Activated CD4-positive, alpha-beta T cell treated with anti-CD3 and anti-CD28 coated beads, Interleukin-2, amount 10 ng/mL, durations not matched to agents 24 days and 14 days (primary cell): ENCODE data around the gene KLK11. TPM values are rescaled to one million over a fixed set of nuclear protein-coding genes. Genes with fewer than 3 reads are reported as not detected.

Experiments
- DNase-seq: peaks from one replicate; pipeline ENCODE4 v3.0.0; 2022
- H3K27ac Mint-ChIP-seq: one replicate; pipeline ENCODE4 v1.8.0; 2022; ENCODE audit warnings: mild to moderate bottlenecking, mixed read lengths
- H3K27me3 Mint-ChIP-seq: one replicate; pipeline ENCODE4 v1.8.0; 2022; ENCODE audit warnings: mixed read lengths
- H3K36me3 Mint-ChIP-seq: one replicate; pipeline ENCODE4 v1.8.0; 2022; ENCODE audit warnings: low read depth, mild to moderate bottlenecking, mixed read lengths
- H3K4me1 Mint-ChIP-seq: one replicate; pipeline ENCODE4 v1.8.0; 2021; ENCODE audit warnings: mixed read lengths
- H3K4me3 Mint-ChIP-seq: one replicate; pipeline ENCODE4 v1.8.0; 2022; ENCODE audit warnings: mild to moderate bottlenecking, moderate library complexity, mixed read lengths
- H3K9me3 Mint-ChIP-seq: one replicate; pipeline ENCODE4 v1.8.0; 2021; ENCODE audit warnings: mixed read lengths
- intact Hi-C: fragments of 100-400 bp; cut with micrococcal nuclease; formaldehyde crosslinking; loops from one replicate; pipeline ENCODE4 v1.15.1; 2023
- total RNA-seq: library from RNA; stranded (reverse); gene quantifications from 2 replicates; pipeline ENCODE4 v1.2.3, GENCODE V29; 2022

Gene KLK11
- total RNA-seq, 1 donor from 2014 or later: not detected

GRCh38 chr19:51044327-51044726, 17.9 kb upstream of the KLK11 start:
- Mint-ChIP-seq H3K4me3 (no peak overlapping the region), H3K27ac (no peak overlapping the region), H3K4me1 (no peaks in the 10 kb centered on the region), H3K36me3 (no peaks in the 10 kb centered on the region), H3K27me3 (peaks cover 12% of the 10 kb centered on the region), H3K9me3 (no peaks in the 10 kb centered on the region)
- no peak for DNase-seq
- intact Hi-C loops: no loop called here

DNA sequence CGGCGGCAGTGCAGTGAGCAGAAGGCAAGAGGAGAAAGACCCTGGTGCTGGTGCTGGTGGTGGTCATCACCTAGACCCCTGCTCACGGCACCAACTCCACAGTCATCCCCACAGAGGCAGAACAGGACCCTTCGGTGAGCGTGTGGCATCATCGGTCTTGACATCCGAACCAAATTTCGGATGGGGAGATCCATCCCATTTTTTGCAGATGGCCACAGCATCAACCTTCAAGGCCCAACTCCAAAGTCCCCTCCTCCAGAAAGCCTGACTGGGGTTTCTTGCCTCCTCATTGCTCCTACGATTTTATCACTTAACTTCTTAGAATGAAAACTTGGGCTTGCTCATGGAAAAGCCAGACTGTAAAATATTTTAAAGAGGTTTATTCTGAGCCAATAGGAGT, 17.1 kb upstream of the KLK11 start:
- intact Hi-C loops: no loop called here
- Mint-ChIP-seq H3K27me3 (peaks cover 12% of the 10 kb centered on the region), H3K4me1 (no peaks in the 10 kb centered on the region), H3K27ac (no peak overlapping the region), H3K36me3 (no peaks in the 10 kb centered on the region), H3K4me3 (no peak overlapping the region), H3K9me3 (no peaks in the 10 kb centered on the region)
- no peak for DNase-seq

- no peaks in the 10 kb centered on the region for H3K36me3 Mint-ChIP-seq
- no peak for DNase-seq
- H3K9me3 Mint-ChIP-seq: no peaks in the 10 kb centered on the region
- H3K4me1 Mint-ChIP-seq: no peaks in the 10 kb centered on the region
- no peak overlapping the region for H3K4me3 Mint-ChIP-seq
- intact Hi-C loops: no loop called here
- H3K27me3 Mint-ChIP-seq: no peaks in the 10 kb centered on the region
- H3K27ac Mint-ChIP-seq: no peak overlapping the region
These were observed 13.7 kb upstream of the KLK11 start for GRCh38 chr19:51040151-51040550.

DNA sequence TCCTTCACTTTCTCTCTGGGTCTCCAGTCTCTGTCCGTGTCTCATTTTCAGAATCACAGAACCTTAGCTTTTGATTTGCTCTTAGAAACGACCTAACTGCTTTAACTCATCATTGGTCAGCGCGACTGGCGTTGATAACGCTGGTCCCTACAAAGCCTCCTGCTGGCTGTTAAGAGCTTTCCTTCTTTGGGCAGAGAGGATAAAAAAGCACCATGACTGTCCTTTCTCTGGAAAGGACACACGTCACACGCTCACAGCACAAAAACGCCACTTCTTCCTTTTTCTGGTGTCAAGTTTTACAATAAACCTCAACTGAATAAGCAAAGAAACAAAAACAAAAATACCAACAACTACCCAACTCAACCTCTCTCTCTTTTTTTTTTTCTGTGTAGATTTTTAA, 10.1 kb upstream of the KLK11 start:
- no peaks in the 10 kb centered on the region for H3K27me3 Mint-ChIP-seq
- H3K4me3 Mint-ChIP-seq: no peak overlapping the region
- H3K36me3 Mint-ChIP-seq: no peaks in the 10 kb centered on the region
- H3K27ac Mint-ChIP-seq: no peak overlapping the region
- no peaks in the 10 kb centered on the region for H3K9me3 Mint-ChIP-seq
- H3K4me1 Mint-ChIP-seq: no peaks in the 10 kb centered on the region
- intact Hi-C loops: no loop called here
- no peak for DNase-seq

- no peak for DNase-seq
- no peaks in the 10 kb centered on the region for H3K9me3 Mint-ChIP-seq
- no peaks in the 10 kb centered on the region for H3K27me3 Mint-ChIP-seq
- no peaks in the 10 kb centered on the region for H3K36me3 Mint-ChIP-seq
- H3K4me3 Mint-ChIP-seq: no peak within 1 kb of the TSS
- no peaks in the 10 kb centered on the region for H3K4me1 Mint-ChIP-seq
- H3K27ac Mint-ChIP-seq: no peak within 1 kb of the TSS
- intact Hi-C loops: no loop called here
These were observed 8.3 kb upstream of the KLK11 start, which contains the start of gene KLK12 for GRCh38 chr19:51034704-51035103. Gene KLK12 (minus strand): TSS chr19:51035002. CDS start chr19:51034621, 381 bp downstream.

DNA sequence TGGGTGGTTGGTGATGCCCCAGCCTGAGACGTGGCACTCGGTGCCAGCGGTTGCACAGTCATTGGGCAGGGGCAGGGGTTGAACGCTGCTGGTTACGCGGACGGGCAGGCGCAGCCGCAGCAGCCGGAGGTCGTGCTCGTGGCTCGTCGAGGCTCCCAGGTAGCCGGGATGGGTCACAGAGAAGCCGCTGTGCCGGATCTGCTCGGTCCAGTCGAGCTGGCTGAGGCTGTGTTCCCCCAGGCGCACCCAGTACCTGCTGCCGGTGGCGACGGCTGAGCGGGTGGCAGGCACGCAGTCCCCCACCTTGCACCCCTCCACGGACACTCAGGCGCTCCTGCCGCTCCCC, 5.4 kb upstream of the KLK11 start:
- Mint-ChIP-seq H3K9me3 (no peaks in the 10 kb centered on the region), H3K27me3 (peaks cover 3% of the 10 kb centered on the region)
- intact Hi-C loops: no loop called here

DNA sequence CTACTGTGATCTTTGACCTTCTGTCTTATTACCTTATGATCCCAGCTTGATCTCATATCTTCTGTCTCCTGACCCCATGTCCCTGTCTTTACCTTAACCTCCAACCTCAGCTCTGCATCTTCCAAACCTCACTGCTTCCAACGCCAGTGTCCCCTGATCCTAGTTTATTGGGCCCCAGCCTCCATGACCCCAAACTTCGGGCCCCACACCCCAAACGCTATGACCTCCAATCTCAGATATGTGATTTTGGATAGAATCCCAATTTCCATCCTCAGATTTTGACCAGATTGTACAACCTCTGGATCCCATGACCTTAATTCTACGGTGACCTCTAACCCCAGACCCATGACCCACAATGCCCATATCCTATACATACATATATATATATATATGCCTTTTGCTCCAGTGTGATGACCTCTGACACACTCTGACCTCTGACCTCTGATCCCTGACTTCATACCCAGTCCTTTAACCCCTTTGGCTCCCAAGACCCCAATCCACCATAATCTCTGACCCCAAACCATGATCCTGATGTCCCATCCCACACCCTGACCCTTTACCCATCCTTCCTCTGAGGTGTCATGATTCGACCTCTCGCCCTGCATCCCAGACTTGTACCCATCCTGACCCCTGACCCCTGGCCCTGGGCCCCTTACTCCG, 4.9 kb upstream of the KLK11 start:
- intact Hi-C loops: no loop called here
- DNase-seq: no peak
- peaks cover 3% of the 10 kb centered on the region for H3K27me3 Mint-ChIP-seq
- H3K4me1 Mint-ChIP-seq: no peaks in the 10 kb centered on the region
- H3K27ac Mint-ChIP-seq: no peak overlapping the region
- H3K9me3 Mint-ChIP-seq: no peaks in the 10 kb centered on the region
- H3K4me3 Mint-ChIP-seq: no peak overlapping the region
- no peaks in the 10 kb centered on the region for H3K36me3 Mint-ChIP-seq

More for the DNA sequence above, 5.4 kb upstream of the KLK11 start:
- Mint-ChIP-seq H3K4me3 (no peak overlapping the region), H3K36me3 (no peaks in the 10 kb centered on the region), H3K27ac (no peak overlapping the region), H3K4me1 (no peaks in the 10 kb centered on the region)
- no peak for DNase-seq

GRCh38 chr19:51030631-51031030, 4.2 kb upstream of the KLK11 start:
- Mint-ChIP-seq H3K36me3 (no peaks in the 10 kb centered on the region), H3K4me3 (no peak overlapping the region), H3K9me3 (no peaks in the 10 kb centered on the region), H3K27ac (no peak overlapping the region), H3K4me1 (no peaks in the 10 kb centered on the region), H3K27me3 (peaks cover 3% of the 10 kb centered on the region)
- DNase-seq: no peak
- intact Hi-C loops: no loop called here

DNA sequence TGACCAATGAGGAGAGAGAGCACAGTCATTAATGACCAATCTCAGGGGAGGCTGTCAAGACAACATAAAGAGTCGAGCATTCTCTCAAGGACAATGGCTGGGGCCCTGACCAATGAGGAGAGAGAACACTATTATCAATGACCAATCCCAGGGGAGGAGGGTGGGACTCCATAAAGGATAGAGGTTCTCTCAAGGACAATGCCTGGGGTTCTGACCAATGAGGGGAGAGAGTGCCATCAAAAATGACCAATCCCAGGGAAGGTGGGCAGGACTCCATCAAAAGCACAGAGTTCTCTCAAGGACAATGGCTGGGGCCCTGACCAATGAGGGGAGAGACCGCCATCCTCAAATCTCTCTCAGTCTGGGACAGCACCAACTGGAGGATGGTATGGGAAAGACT, 3.3 kb upstream of the KLK11 start:
- no peaks in the 10 kb centered on the region for H3K4me1 Mint-ChIP-seq
- H3K4me3 Mint-ChIP-seq: no peak overlapping the region
- H3K9me3 Mint-ChIP-seq: no peaks in the 10 kb centered on the region
- no peak for DNase-seq
- peaks cover 3% of the 10 kb centered on the region for H3K27me3 Mint-ChIP-seq
- H3K27ac Mint-ChIP-seq: no peak overlapping the region
- intact Hi-C loops: no loop called here
- no peaks in the 10 kb centered on the region for H3K36me3 Mint-ChIP-seq

DNA sequence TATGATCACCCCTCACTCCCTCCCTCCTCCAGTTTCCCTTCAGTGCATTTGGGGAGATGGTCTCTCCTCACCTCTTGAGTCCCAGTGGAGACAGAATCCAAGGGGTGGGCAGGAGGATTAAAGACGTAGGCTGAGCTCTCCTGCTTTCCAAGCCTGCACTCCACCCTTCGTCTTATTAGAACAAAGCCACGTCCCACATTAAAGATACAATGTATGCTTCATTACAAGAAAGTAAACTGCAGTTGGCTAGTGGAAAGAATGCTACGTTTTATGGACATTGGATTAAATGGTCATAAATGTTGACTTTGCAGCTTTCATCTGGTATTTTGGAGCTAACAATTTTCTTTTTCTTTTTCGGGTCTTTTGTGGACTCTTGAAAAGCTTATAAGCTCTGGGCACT, 1.5 kb upstream of the KLK11 start:
- H3K4me3 Mint-ChIP-seq: no peak overlapping the region
- H3K27ac Mint-ChIP-seq: no peak overlapping the region
- H3K36me3 Mint-ChIP-seq: no peaks in the 10 kb centered on the region
- intact Hi-C loops: no loop called here
- no peak for DNase-seq
- H3K4me1 Mint-ChIP-seq: no peaks in the 10 kb centered on the region
- H3K9me3 Mint-ChIP-seq: no peaks in the 10 kb centered on the region
- H3K27me3 Mint-ChIP-seq: peaks cover 3% of the 10 kb centered on the region

DNA sequence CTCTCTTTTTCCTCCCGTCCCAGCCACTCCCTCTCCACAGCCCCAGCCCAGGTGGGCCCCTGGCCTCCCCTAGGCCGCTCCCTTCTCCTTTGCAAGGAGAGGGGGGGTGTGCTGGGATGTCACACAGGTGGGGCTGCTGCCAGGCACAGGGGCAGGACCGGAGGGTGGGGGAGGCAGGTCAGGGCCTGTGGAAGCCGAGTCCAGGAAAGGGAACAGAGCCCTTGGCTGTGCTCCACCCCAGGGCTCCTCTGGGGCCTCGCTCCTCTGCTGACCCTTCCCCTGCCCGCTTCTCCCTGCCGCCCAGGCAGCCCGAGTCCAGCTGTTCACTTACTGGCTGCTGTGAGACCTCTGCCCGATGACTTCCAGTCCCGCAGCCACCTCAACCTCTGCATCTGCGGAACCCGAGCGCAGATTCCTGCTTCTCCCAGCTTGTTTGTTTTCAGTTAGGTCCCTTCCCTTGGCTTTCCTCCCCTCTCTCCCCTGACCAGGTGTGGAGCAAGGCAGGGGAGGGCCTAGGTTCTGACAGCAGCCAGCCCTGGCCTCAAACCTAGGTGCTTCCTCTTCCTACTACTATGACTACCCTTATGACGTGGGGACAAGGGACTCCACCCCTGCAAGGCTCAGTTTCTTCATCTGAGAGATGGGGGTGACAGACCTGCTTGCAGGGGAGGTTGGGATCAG, 850 bp upstream of the KLK11 start:
- H3K4me1 Mint-ChIP-seq: no peaks in the 10 kb centered on the region
- intact Hi-C loops: no loop called here
- no peak for DNase-seq
- peaks cover 5% of the 10 kb centered on the region for H3K27me3 Mint-ChIP-seq
- H3K27ac Mint-ChIP-seq: no peak overlapping the region
- no peak overlapping the region for H3K4me3 Mint-ChIP-seq
- H3K9me3 Mint-ChIP-seq: no peaks in the 10 kb centered on the region
- H3K36me3 Mint-ChIP-seq: no peaks in the 10 kb centered on the region

- no peak overlapping the region for H3K4me3 Mint-ChIP-seq
- peaks cover 8% of the 10 kb centered on the region for H3K27me3 Mint-ChIP-seq
- H3K27ac Mint-ChIP-seq: no peak overlapping the region
- DNase-seq: no peak
- H3K4me1 Mint-ChIP-seq: no peaks in the 10 kb centered on the region
- no peaks in the 10 kb centered on the region for H3K9me3 Mint-ChIP-seq
- intact Hi-C loops: no loop called here
- no peaks in the 10 kb centered on the region for H3K36me3 Mint-ChIP-seq
These were observed 435 bp downstream of the KLK11 start for GRCh38 chr19:51025809-51026553.

- H3K4me3 Mint-ChIP-seq: no peak overlapping the region
- DNase-seq: no peak
- H3K36me3 Mint-ChIP-seq: no peaks in the 10 kb centered on the region
- peaks cover 9% of the 10 kb centered on the region for H3K27me3 Mint-ChIP-seq
- no peaks in the 10 kb centered on the region for H3K9me3 Mint-ChIP-seq
- no peak overlapping the region for H3K27ac Mint-ChIP-seq
- H3K4me1 Mint-ChIP-seq: no peaks in the 10 kb centered on the region
- intact Hi-C loops: no loop called here
These were observed 1.0 kb downstream of the KLK11 start for GRCh38 chr19:51025401-51025800.

DNA sequence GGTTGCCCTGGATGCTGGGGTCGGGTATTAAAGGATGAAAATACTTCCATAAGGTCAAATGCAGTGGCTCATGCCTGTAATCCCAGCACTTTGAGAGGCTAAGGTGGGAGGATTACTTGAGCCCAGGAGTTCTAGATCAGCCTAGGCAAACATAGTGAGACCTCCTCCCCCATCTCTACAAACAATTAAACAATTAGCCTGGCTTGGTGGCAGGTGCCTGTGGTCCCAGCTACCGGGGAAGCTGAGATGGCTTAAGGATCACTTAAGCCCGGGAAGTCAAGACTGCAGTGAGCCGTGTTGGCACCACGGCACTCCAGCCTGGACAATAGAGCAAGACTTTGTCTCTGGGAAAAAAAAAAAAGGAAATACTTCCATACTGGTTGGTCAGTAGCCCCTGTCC, 1.5 kb downstream of the KLK11 start:
- intact Hi-C loops: loop anchor here (5.0 kb wide), 1 partner anchor 67 kb away; no protein-coding TSS in a partner anchor
- no peak overlapping the region for H3K27ac Mint-ChIP-seq
- H3K4me3 Mint-ChIP-seq: no peak overlapping the region
- H3K4me1 Mint-ChIP-seq: peaks cover 1% of the 10 kb centered on the region
- peaks cover 14% of the 10 kb centered on the region for H3K27me3 Mint-ChIP-seq
- DNase-seq: no peak
- H3K9me3 Mint-ChIP-seq: no peaks in the 10 kb centered on the region
- H3K36me3 Mint-ChIP-seq: no peaks in the 10 kb centered on the region
